ENCODE results near the gene RGMB.

The RGMB gene

DNA sequence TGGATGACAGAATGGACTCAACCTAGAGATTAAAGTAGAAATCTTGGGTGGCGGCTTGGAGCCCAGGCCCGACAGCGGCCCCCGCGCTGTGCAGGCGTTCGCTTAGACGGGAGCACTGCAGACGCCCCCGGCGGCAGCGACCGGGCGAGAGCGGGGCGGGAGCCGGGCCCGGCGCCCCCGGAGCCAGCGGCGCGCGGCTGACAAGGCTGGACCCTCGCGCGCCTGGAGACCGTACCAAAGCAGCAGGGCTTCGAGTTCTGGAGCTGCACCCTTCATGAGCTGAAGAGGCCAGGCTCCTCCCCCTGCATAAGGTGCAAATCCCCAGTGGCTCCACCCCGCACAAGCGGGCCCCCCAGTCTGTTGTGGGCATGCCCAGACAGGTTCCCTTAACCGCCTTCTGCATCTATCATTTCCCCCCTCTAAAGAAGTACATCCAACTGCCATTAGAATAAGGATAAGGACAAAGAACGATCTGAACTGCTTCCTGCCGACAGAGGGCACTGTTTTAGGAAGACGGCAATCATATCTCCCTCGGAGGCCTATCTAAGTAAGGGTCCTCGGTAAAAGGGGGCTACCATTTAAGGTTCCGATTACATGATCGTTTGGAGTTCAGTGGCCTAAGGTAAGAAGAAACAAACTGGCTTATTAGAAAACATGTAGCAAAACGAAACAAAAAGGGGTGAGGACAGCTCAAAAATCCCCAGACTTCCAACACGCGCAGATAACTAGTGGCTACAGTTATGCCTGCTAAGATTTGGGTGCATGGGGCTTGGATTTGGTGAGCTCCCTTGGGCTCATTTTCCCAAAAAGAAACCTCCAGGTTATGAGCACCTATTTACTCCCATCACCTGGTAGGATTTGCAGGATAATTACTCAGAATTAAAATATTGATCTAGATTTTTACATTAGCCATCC is 66.3 kb downstream of the RGMB start:
- DNase-seq = peak; percentile 7

DNA sequence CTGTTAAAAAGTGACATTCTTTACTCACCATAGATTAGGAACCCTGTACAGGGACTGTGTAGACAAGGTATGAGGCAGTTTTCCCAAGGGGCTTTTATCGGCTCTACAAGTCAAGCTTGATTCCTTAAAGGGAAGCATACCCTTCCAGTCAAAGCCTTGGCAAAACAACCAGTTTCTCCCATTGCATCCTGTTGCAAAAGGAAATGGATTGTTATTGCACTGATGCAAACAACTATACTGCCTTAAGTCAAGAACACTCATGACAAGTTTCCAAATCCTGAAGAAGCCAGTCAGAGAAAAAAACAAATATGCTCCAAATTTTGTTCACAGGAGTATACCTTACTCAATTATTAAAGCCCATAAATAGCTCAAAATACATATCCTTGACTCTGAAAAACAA is 67.5 kb downstream of the RGMB start:
- no peak for DNase-seq

DNA sequence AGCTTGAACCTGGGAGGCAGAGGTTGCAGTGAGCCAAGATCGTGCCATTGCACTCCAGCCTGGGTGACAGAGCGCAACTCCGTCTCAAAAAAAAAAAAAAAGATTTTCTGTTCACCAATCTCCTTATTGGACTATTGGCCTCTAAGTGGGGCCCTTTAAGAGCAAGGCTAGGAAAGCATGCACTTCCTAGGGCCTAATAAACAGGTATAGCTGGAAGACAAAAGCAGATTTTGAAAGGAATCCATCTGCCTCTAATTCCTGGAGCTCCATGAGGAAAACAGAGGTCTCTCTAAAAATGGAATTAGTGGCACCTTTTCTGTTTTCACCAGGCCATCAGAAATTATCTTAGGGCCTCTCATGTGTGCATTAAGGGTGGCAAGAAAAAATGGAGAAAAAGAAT is 70.0 kb downstream of the RGMB start:
- no peak for DNase-seq

DNA sequence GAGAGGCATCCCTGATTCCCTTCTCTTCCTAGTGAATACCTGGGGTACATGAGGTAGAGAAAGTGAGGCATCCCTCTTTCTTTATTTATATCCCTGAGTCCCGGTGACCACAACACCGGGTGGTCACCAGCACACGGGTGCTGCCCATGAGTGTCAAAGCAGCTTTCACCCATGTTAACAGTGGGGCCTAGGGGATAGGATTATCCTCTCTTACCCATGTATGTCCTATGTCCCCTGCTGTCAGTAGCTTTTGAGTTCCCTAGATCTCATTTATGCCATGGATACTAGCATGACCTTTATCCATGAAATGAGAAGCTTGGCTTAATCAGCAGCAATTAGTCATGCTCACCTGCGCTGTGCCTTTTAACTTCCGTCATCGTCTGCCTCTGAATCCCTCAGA is 71.4 kb downstream of the RGMB start:
- no peak for DNase-seq

DNA sequence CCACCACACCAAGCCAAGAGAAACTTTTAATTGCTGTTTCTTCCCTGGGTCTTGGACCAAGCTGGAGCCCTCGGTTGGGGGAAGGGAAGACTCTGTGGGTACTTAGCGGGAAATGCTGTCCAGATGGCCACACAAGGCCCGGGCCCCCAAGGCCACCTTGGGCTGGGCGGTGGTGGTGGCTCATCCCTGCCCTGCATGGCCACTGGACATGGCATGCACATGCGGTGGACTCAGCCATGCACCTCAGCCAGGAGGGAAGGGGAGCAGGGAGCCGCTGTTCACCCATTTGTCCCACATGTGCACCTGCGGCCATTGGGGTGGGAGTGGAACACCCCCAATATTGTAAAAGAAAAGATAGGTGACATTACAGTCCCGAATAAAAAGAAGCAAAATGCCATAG is 72.4 kb downstream of the RGMB start:
- DNase-seq = no peak
